Sigmoid colon (tissue), 7 donors: Measurements from ENCODE around the gene PARP3. TPM values are rescaled to one million over a fixed set of nuclear protein-coding genes. Genes with fewer than 3 reads are reported as not detected.

Experiments
- DNase-seq: peaks from one replicate; pipeline ENCODE4 v3.0.0-alpha.2; 2019
- H3K27ac ChIP-seq, 4 donors: fragments of 200-600 bp; sonication (generic); one replicate each; pipeline ENCODE4 v1.5.1; 2016 to 2019; ENCODE audit warnings: mild to moderate bottlenecking in 1 of 4
- H3K27me3 ChIP-seq, 3 donors: fragments of 200-600 bp; sonication (generic); one replicate each; pipeline ENCODE4 v1.5.1; 2019; ENCODE audit warnings: mild to moderate bottlenecking in 1 of 3
- H3K36me3 ChIP-seq, 4 donors: fragments of 200-600 bp; sonication (generic); one replicate each; pipeline ENCODE4 v1.5.1; 2016 to 2019
- H3K4me1 ChIP-seq, 4 donors: fragments of 200-600 bp; sonication (generic); one replicate each; pipeline ENCODE4 v1.5.1; 2017 to 2019
- H3K4me3 ChIP-seq, 4 donors: fragments of 200-600 bp; sonication (generic); one replicate each; pipeline ENCODE4 v1.5.1; 2017 to 2019; ENCODE audit warnings: mild to moderate bottlenecking in 2 of 4, moderate library complexity in 1 of 4
- H3K9me3 ChIP-seq, 4 donors: fragments of 200-600 bp in 3 of 4; sonication (generic) in 3 of 4; one replicate each; pipeline versions ENCODE4 v1.5.1 to v1.6.1; 2013 to 2019
- EP300 ChIP-seq, 4 donors: sonication (generic); formaldehyde crosslinking; IDR thresholded peaks; one replicate each; pipeline ENCODE4 v1.6.1; 2017; ENCODE audit warnings: antibody characterized with exemption in 4 of 4
- POLR2A ChIP-seq, 2 donors: fragments of 450-650 bp; IDR thresholded peaks; one replicate each; pipeline ENCODE4 v1.6.1; 2016; ENCODE audit warnings: antibody characterized with exemption in 2 of 2, mild to moderate bottlenecking in 2 of 2, moderate library complexity in 2 of 2
- POLR2AphosphoS5 ChIP-seq, 4 donors: sonication (generic); formaldehyde crosslinking; IDR thresholded peaks; one replicate each; pipeline ENCODE4 v1.6.1; 2017; ENCODE audit warnings: antibody characterized with exemption in 4 of 4
- WGBS, 2 donors: extraction: QIAGEN DNeasy Blood & Tissue Kit; methylation state at CpG; one replicate each; pipeline ENCODE4 v1.1.7; 2013; 5-methylcytosine and 5-hydroxymethylcytosine counted together
- intact Hi-C: fragments of 100-400 bp; cut with DNase I; formaldehyde crosslinking; loops from one replicate; pipeline ENCODE4 v1.15.1; 2023
- polyA plus RNA-seq, 3 donors: library from polyadenylated mRNA; stranded (reverse); fragments of 200-250 nt; gene quantifications; one replicate each; pipeline ENCODE4 v1.2.3, GENCODE V29; 2013
- total RNA-seq, 4 donors: library from RNA; depleted of rRNA; stranded (reverse); fragments of >200 nt; gene quantifications; one replicate each; pipeline ENCODE4 v1.1.0, GENCODE V29; 2016
- TF ChIP-seq, protein P1 (sequence below), 4 experiments: fragments of 450-650 bp in 3 of 4; fragments of 200-600 bp in 1 of 4; IDR thresholded peaks; one replicate each; pipeline ENCODE4 v1.5.1; 2016 to 2019; ENCODE audit warnings: antibody characterized with exemption in 4 of 4, mild to moderate bottlenecking in 3 of 4, moderate library complexity in 2 of 4
- donor health status: healthy with polysubstance abuse.
- donor health status: Bipolar disorder and iron deficiency.
- donor health status: healthy.

Gene PARP3
- total and polyA plus RNA-seq, 7 donors = 9.0 to 35.8 (median 26.3) TPM

DNA sequence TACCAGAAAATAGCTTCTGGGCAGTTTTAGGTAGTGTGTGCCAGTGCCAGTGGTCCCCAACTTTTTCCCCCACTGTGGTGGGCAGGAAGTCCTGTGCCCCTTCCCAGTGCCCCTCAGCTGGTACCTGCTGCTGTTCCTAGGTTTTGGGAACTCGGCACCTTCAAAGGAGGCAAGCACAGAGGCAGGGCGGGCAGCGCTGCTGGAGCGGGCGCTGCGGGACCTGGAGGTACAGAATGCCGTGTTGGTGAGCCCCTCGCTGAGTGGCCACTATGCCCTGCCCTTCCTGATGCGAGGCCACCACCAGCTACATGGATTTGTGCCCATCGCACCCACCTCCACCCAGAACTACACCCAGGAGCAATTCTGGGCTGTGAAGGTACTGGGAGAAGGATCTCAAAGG lies 38.1 kb downstream of the PARP3 start:
- H3K27ac ChIP-seq = no peak overlapping the region
- H3K27me3 ChIP-seq = no peaks in the 10 kb centered on the region
- H3K9me3 ChIP-seq = no peaks in the 10 kb centered on the region
- intact Hi-C loops = no loop called here
- no peak for TF ChIP-seq POLR2A (IDR thresholded peaks at IDR 0.05)
- TF ChIP-seq EP300 (IDR thresholded peaks at IDR 0.05) = no peak
- TF ChIP-seq POLR2AphosphoS5 (IDR thresholded peaks at IDR 0.05) = no peak
- TF ChIP-seq, protein P1, sequence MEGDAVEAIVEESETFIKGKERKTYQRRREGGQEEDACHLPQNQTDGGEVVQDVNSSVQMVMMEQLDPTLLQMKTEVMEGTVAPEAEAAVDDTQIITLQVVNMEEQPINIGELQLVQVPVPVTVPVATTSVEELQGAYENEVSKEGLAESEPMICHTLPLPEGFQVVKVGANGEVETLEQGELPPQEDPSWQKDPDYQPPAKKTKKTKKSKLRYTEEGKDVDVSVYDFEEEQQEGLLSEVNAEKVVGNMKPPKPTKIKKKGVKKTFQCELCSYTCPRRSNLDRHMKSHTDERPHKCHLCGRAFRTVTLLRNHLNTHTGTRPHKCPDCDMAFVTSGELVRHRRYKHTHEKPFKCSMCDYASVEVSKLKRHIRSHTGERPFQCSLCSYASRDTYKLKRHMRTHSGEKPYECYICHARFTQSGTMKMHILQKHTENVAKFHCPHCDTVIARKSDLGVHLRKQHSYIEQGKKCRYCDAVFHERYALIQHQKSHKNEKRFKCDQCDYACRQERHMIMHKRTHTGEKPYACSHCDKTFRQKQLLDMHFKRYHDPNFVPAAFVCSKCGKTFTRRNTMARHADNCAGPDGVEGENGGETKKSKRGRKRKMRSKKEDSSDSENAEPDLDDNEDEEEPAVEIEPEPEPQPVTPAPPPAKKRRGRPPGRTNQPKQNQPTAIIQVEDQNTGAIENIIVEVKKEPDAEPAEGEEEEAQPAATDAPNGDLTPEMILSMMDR (IDR thresholded peaks at IDR 0.05) = no peak
- WGBS, 2 donors = 97% methylated on average over 10 of the region's 10 CpGs
- no peak for DNase-seq
- peaks cover 0 to 38% (median 30%) of the 10 kb centered on the region in 4 donors for H3K4me1 ChIP-seq
- H3K4me3 ChIP-seq = no peak overlapping the region
- H3K36me3 ChIP-seq = peaks cover 0 to 7% (median 0%) of the 10 kb centered on the region in 4 donors

GRCh38 chr3:51982352-51982837 lies 40.2 kb downstream of the PARP3 start:
- DNase-seq = no peak
- 3 to 9% methylated on average over 4 of the region's 4 CpGs for WGBS, 2 donors
- intact Hi-C loops = no loop called here
- TF ChIP-seq POLR2AphosphoS5 (IDR thresholded peaks at IDR 0.05) (no peak), EP300 (IDR thresholded peaks at IDR 0.05) (no peak)
- TF ChIP-seq, protein P1 (IDR thresholded peaks at IDR 0.05) = peak in 3 of 4 experiments; percentile 36 to 62 (median 42)
- peaks cover 0 to 7% (median 0%) of the 10 kb centered on the region in 4 donors for H3K36me3 ChIP-seq
- H3K27me3 ChIP-seq = no peaks in the 10 kb centered on the region
- H3K4me3 ChIP-seq = peak overlapping the region; percentile 46 to 72 (median 59)
- no peaks in the 10 kb centered on the region for H3K9me3 ChIP-seq
- H3K4me1 ChIP-seq = peaks cover 0 to 26% (median 21%) of the 10 kb centered on the region in 4 donors
- H3K27ac ChIP-seq = peak overlapping the region; percentile 93 to 96 (median 94)

- H3K9me3 ChIP-seq = no peaks in the 10 kb centered on the region
- H3K4me3 ChIP-seq = peak within 1 kb of the TSS; percentile 46 to 72 (median 59)
- intact Hi-C loops = no loop called here
- H3K4me1 ChIP-seq = peaks cover 0 to 26% (median 21%) of the 10 kb centered on the region in 4 donors
- DNase-seq = peak; percentile 93
- 0 to 1% methylated on average over 68 of the region's 68 CpGs for WGBS, 2 donors
- H3K36me3 ChIP-seq = peaks cover 0 to 7% (median 0%) of the 10 kb centered on the region in 4 donors
- TF ChIP-seq POLR2A (IDR thresholded peaks at IDR 0.05) (peak; percentile 39 to 46), POLR2AphosphoS5 (IDR thresholded peaks at IDR 0.05) (peak in 2 of 4 donors; percentile 76 to 77), EP300 (IDR thresholded peaks at IDR 0.05) (no peak)
- TF ChIP-seq, protein P1 (IDR thresholded peaks at IDR 0.05) = no peak
- peak within 1 kb of the TSS; percentile 93 to 96 (median 94) for H3K27ac ChIP-seq
- no peaks in the 10 kb centered on the region for H3K27me3 ChIP-seq
Measured at GRCh38 chr3:51982838-51983577, 40.8 kb downstream of the PARP3 start, which contains the start of gene ACY1. Gene ACY1 (plus strand): TSS chr3:51983535. CDS start chr3:51984065, 530 bp downstream.

DNA sequence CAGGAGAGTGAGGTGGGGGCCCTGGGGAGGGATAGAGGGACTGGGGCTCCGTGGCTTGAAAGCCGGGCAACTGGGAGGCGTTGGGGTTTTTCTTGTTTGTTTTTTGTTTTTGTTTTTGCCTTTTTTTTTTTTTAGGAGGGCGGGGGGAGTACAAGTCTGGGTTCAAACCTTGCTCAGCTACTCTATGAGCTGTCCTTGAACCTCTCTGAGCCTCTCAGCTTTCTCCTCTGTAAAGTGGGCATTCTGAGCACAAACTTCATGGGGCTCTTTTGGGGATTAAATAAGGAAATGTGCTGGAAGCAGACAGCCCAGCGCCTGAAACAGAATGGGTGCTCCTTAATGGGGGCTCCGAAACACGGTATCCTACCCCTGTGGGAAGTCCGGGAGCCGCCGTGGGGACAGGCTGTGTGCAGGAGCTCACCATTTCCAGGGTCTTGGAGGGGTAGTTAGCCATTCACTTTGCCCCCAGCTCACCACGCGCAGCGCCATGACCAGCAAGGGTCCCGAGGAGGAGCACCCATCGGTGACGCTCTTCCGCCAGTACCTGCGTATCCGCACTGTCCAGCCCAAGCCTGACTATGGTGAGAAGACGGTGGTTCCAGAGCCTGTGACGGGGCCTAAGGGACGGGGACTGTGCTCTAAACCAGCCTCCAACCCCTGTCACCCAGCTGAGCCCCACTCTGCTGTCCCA lies 41.6 kb downstream of the PARP3 start:
- Histone ChIP-seq H3K9me3 (no peaks in the 10 kb centered on the region), H3K27ac (peak overlapping the region; percentile 93 to 96 (median 94)), H3K4me3 (peak overlapping the region; percentile 46 to 72 (median 59)), H3K27me3 (no peaks in the 10 kb centered on the region), H3K36me3 (peaks cover 0 to 7% (median 0%) of the 10 kb centered on the region in 4 donors), H3K4me1 (peaks cover 0 to 26% (median 21%) of the 10 kb centered on the region in 4 donors)
- WGBS, 2 donors = 71 to 74% methylated on average over 22 of the region's 22 CpGs
- no peak for DNase-seq
- TF ChIP-seq POLR2AphosphoS5 (IDR thresholded peaks at IDR 0.05) (no peak), EP300 (IDR thresholded peaks at IDR 0.05) (no peak), POLR2A (IDR thresholded peaks at IDR 0.05) (no peak)
- TF ChIP-seq, protein P1 (IDR thresholded peaks at IDR 0.05) = no peak
- intact Hi-C loops = no loop called here
